H9 (cell line): Measurements from ENCODE around the gene SNED1. TPM values are rescaled to one million over a fixed set of nuclear protein-coding genes. Genes with fewer than 3 reads are reported as not detected.

ENCODE experiments used
- DNase-seq: peaks from one replicate; pipeline ENCODE4 v3.0.0-alpha.2; 2017
- H2AFZ ChIP-seq: one replicate; pipeline ENCODE4 v1.6.1; 2013; ENCODE audit warnings: mild to moderate bottlenecking, low read length, control low read depth, moderate library complexity
- H2AK5ac ChIP-seq: 2 replicates; pipeline ENCODE4 v1.6.1; 2013; ENCODE audit warnings: low read length, control low read depth, mixed read lengths; ENCODE audit not compliant: insufficient read length
- H2BK120ac ChIP-seq: one replicate; pipeline ENCODE4 v1.6.1; 2013; ENCODE audit warnings: low read depth, mild to moderate bottlenecking, low read length, control low read depth, inconsistent platforms; ENCODE audit not compliant: poor library complexity, severe bottlenecking
- H2BK12ac ChIP-seq: 2 replicates; pipeline ENCODE4 v1.6.1; 2013; ENCODE audit warnings: low read length, control low read depth, mixed read lengths, low read depth; ENCODE audit not compliant: insufficient read length
- H2BK15ac ChIP-seq: 2 replicates; pipeline ENCODE4 v1.6.1; 2013; ENCODE audit warnings: low read depth, low read length, control low read depth
- H2BK20ac ChIP-seq: one replicate; pipeline ENCODE4 v1.6.1; 2013; ENCODE audit warnings: low read depth, mild to moderate bottlenecking, low read length, control low read depth, inconsistent platforms; ENCODE audit not compliant: poor library complexity, severe bottlenecking
- H2BK5ac ChIP-seq: 2 replicates; pipeline ENCODE4 v1.6.1; 2013; ENCODE audit warnings: low read length, control low read depth, mixed read lengths; ENCODE audit not compliant: insufficient read length
- H3K14ac ChIP-seq: 2 replicates; pipeline ENCODE4 v1.6.1; 2013; ENCODE audit warnings: low read length, control low read depth; ENCODE audit not compliant: insufficient read depth
- H3K18ac ChIP-seq: 2 replicates; pipeline ENCODE4 v1.6.1; 2013; ENCODE audit warnings: low read depth, mild to moderate bottlenecking, mixed read lengths, low read length, control low read depth; ENCODE audit not compliant: insufficient read length
- H3K23ac ChIP-seq: 2 replicates; pipeline ENCODE4 v1.6.1; 2013; ENCODE audit warnings: low read length, control low read depth, mixed read lengths, low read depth; ENCODE audit not compliant: insufficient read length
- H3K23me2 ChIP-seq: 2 replicates; pipeline ENCODE4 v1.6.1; 2013; ENCODE audit warnings: low read depth, mild to moderate bottlenecking, mixed read lengths, low read length, control low read depth; ENCODE audit not compliant: insufficient read length, poor library complexity, severe bottlenecking
- H3K27ac ChIP-seq: 2 replicates; pipeline ENCODE4 v1.5.1; 2013; ENCODE audit warnings: low read length, control low read depth, mixed read lengths, low read depth; ENCODE audit not compliant: insufficient read length
- H3K27me3 ChIP-seq: 2 replicates; pipeline ENCODE4 v1.6.1; 2013; ENCODE audit warnings: low read length, control low read depth, inconsistent platforms; ENCODE audit not compliant: insufficient read depth
- H3K4ac ChIP-seq: 2 replicates; pipeline ENCODE4 v1.6.1; 2013; ENCODE audit warnings: low read depth, mild to moderate bottlenecking, control low read depth, inconsistent platforms, low read length, moderate library complexity
- H3K4me1 ChIP-seq: 2 replicates; pipeline ENCODE4 v1.6.1; 2013; ENCODE audit warnings: low read length, control low read depth, inconsistent platforms; ENCODE audit not compliant: insufficient read depth
- H3K4me2 ChIP-seq: 2 replicates; pipeline ENCODE4 v1.6.1; 2013; ENCODE audit warnings: low read length, control low read depth, mixed read lengths; ENCODE audit not compliant: insufficient read length, insufficient read depth
- H3K56ac ChIP-seq: 2 replicates; pipeline ENCODE4 v1.6.1; 2013; ENCODE audit warnings: low read depth, mild to moderate bottlenecking, mixed read lengths, low read length, control low read depth; ENCODE audit not compliant: insufficient read length
- H3K79me1 ChIP-seq: 2 replicates; pipeline ENCODE4 v1.6.1; 2013; ENCODE audit warnings: low read depth, mild to moderate bottlenecking, moderate library complexity, low read length, control low read depth, inconsistent platforms; ENCODE audit not compliant: insufficient read depth, poor library complexity, severe bottlenecking
- H3K79me2 ChIP-seq: 2 replicates; pipeline ENCODE4 v1.6.1; 2013; ENCODE audit warnings: low read length, control low read depth, inconsistent platforms; ENCODE audit not compliant: insufficient read depth
- H3K9ac ChIP-seq: 2 replicates; pipeline ENCODE4 v1.6.1; 2013; ENCODE audit warnings: low read length, control low read depth, mixed read lengths; ENCODE audit not compliant: insufficient read length; ENCODE audit errors: extremely low read depth
- H3K9me3 ChIP-seq: one replicate; pipeline ENCODE4 v1.6.1; 2013; ENCODE audit warnings: low read depth, low read length, inconsistent platforms; ENCODE audit not compliant: control insufficient read depth
- H3T11ph ChIP-seq: one replicate; pipeline ENCODE4 v1.6.1; 2013; ENCODE audit warnings: mild to moderate bottlenecking, low read length, control low read depth, inconsistent platforms
- H4K20me1 ChIP-seq: one replicate; pipeline ENCODE4 v1.6.1; 2013; ENCODE audit not compliant: control insufficient read depth, insufficient read length, insufficient read depth
- H4K5ac ChIP-seq: 2 replicates; pipeline ENCODE4 v1.6.1; 2013; ENCODE audit warnings: low read depth, mild to moderate bottlenecking, mixed read lengths, low read length, control low read depth; ENCODE audit not compliant: insufficient read length
- H4K8ac ChIP-seq: replicated peaks from 2 replicates; pipeline ENCODE4 v1.6.1; 2013; ENCODE audit warnings: low read length, control low read depth, mixed read lengths, low read depth; ENCODE audit not compliant: insufficient read length
- H4K91ac ChIP-seq: 2 replicates; pipeline ENCODE4 v1.6.1; 2013; ENCODE audit warnings: low read depth, mild to moderate bottlenecking, moderate library complexity, mixed read lengths, low read length, control low read depth; ENCODE audit not compliant: insufficient read length
- H3K27ac Mint-ChIP-seq, 3 experiments: 2 replicates in 2 of 3; 3 replicates in 1 of 3; pipeline ENCODE4 v1.8.0; 2020 to 2021; ENCODE audit warnings: mixed read lengths in 3 of 3, mild to moderate bottlenecking in 1 of 3, moderate library complexity in 1 of 3
- H3K27me3 Mint-ChIP-seq: 2 replicates; pipeline ENCODE4 v1.8.0; 2021; ENCODE audit warnings: low read depth, mild to moderate bottlenecking, moderate library complexity, mixed read lengths
- H3K36me3 Mint-ChIP-seq, 3 experiments: 2 replicates in 2 of 3; 3 replicates in 1 of 3; pipeline ENCODE4 v1.8.0; 2020 to 2021; ENCODE audit warnings: low read depth in 3 of 3, mixed read lengths in 3 of 3; ENCODE audit not compliant: insufficient read depth in 1 of 3
- H3K4me1 Mint-ChIP-seq, 2 experiments: 2 replicates each; pipeline ENCODE4 v1.8.0; 2020; ENCODE audit warnings: mixed read lengths in 2 of 2
- H3K4me3 Mint-ChIP-seq, 2 experiments: 2 replicates in 1 of 2; 3 replicates in 1 of 2; pipeline ENCODE4 v1.8.0; 2020 to 2021; ENCODE audit warnings: mild to moderate bottlenecking in 2 of 2, mixed read lengths in 2 of 2, moderate library complexity in 1 of 2
- H3K9me3 Mint-ChIP-seq, 2 experiments: 2 replicates in 1 of 2; 3 replicates in 1 of 2; pipeline ENCODE4 v1.8.0; 2020; ENCODE audit warnings: mild to moderate bottlenecking in 2 of 2, mixed read lengths in 2 of 2, moderate library complexity in 1 of 2
- CTCF ChIP-seq: fragments of 200-600 bp; sonication (generic); conservative IDR thresholded peaks from 3 replicates; pipeline ENCODE4 v1.8.0; 2021; ENCODE audit warnings: antibody characterized with exemption, mild to moderate bottlenecking
- WGBS: extraction: QIAGEN DNeasy Blood & Tissue Kit; methylation state at CpG from one replicate; pipeline ENCODE4 v1.1.7; 2013; ENCODE audit warnings: missing lambda C conversion rate, low lambda C conversion rate, mixed read lengths; ENCODE audit not compliant: insufficient read length; ENCODE audit errors: extremely low coverage; 5-methylcytosine and 5-hydroxymethylcytosine counted together
- total RNA-seq: library from RNA; stranded (reverse); gene quantifications from 2 replicates; pipeline ENCODE4 v1.2.1, GENCODE V29; 2021

Gene SNED1
- total RNA-seq, 1 experiment from 2014 or later = 2.5 TPM

GRCh38 chr2:240967681-240968621 lies 30.5 kb upstream of the SNED1 start:
- Histone ChIP-seq H2AK5ac (no peak overlapping the region), H3K14ac (no peak overlapping the region; the same call in 1 of the 2 replicates), H2AFZ (no peak overlapping the region), H3K4me2 (no peak overlapping the region), H4K5ac (no peak overlapping the region), H3K4me1 (no peaks in the 10 kb centered on the region), H3K23ac (no peak overlapping the region), H3K56ac (no peak overlapping the region), H3K9ac (no peak overlapping the region), H4K20me1 (no peaks in the 10 kb centered on the region), H3T11ph (no peak overlapping the region), H4K8ac (no peak overlapping the region), H3K23me2 (no peaks in the 10 kb centered on the region), H3K27me3 (no peaks in the 10 kb centered on the region), H3K79me2 (no peaks in the 10 kb centered on the region), H2BK120ac (no peak overlapping the region), H3K79me1 (no peaks in the 10 kb centered on the region), H3K4ac (no peak overlapping the region), H4K91ac (no peak overlapping the region), H3K18ac (no peak overlapping the region), H3K27ac (no peak overlapping the region), H2BK20ac (no peak overlapping the region), H2BK5ac (no peak overlapping the region), H3K9me3 (no peaks in the 10 kb centered on the region), H2BK12ac (no peak overlapping the region), H2BK15ac (no peak overlapping the region)
- H3K27me3 Mint-ChIP-seq = peaks cover 5% of the 10 kb centered on the region
- no peak for DNase-seq
- peak overlapping the region in 1 of 3 experiments; percentile 35; a peak in 1 of 7 replicates for H3K27ac Mint-ChIP-seq
- no peak overlapping the region for H3K4me3 Mint-ChIP-seq
- no peaks in the 10 kb centered on the region; a peak in 1 of 7 replicates for H3K36me3 Mint-ChIP-seq
- no CpG with 5 or more reads among the region's 34 CpGs for WGBS
- TF ChIP-seq CTCF = no peak
- H3K4me1 Mint-ChIP-seq = no peaks in the 10 kb centered on the region
- no peaks in the 10 kb centered on the region for H3K9me3 Mint-ChIP-seq
